A673 (cell line): ENCODE data around the gene DCP1B.

Experiments used
- CTCF ChIP-seq: fragments of 300-800, 200-600 bp; sonication (generic); conservative IDR thresholded peaks from 2 replicates; pipeline ENCODE4 v1.5.1; 2017; ENCODE audit warnings: low read depth, mild to moderate bottlenecking, antibody characterized with exemption, low read length, moderate library complexity, mixed read lengths
- EZH2 ChIP-seq: fragments of 200-600 bp; sonication (generic); IDR thresholded peaks from 2 replicates; pipeline ENCODE4 v1.6.1; 2017; ENCODE audit warnings: borderline replicate concordance, low read depth, mild to moderate bottlenecking, mixed read lengths, antibody characterized with exemption, low read length; ENCODE audit not compliant: poor library complexity, severe bottlenecking

- TF ChIP-seq CTCF (no peak), EZH2 (no peak)
Measured at GRCh38 chr12:1970331-1970900, 33.8 kb downstream of the DCP1B start.
